HG02623 (cell line): ENCODE measurements around the gene ARHGEF12.

Source experiments
- ATAC-seq: cut with Tn5 transposase; IDR thresholded peaks from one replicate; pipeline ENCODE4 v1.9.1; 2021; ENCODE audit warnings: moderate library complexity; ENCODE audit not compliant: unreplicated experiment

ARHGEF12 gene

DNA sequence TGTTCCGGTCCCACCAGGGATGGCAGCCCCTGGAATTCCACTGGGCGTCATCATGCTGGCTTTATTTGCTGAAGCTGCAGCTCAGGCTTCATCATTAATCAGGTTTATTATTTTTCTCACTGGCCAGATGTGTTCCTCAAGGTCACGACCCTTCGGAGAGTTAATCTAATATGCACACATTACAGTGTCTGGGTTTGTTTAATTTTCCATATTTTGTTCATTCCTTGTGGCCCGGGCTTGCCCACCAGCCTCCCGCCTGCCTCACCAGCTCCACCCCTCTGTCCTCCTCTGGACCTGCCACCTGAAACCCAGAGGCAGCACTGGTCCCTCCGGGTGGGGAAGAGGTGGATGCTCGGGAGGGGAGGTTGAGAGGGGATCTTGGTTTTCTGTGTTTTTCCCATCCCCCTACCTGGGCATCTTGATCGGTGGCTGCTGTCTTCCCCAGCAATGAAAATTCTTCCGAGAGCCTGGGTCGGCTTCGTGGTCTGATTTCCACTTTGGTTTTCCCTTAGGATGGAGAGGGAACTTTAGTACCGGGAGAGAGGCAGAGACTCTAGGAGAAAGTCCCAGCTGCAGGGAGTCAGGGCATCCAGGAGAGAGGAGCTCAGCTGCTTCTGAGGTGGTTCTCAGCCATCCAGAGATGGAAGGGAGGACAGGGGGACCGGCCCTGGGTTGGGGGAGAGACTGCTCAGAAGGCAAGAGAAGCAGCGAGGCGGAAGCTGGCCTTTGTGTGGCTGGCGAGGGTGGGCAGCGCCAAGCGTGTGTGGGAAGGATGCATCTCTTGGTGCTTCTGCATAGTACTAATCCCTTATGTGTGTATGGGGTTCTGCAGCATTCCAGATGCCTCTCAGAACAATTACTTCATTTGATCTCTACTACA is 177.5 kb downstream of the ARHGEF12 start:
- ATAC-seq = no peak

DNA sequence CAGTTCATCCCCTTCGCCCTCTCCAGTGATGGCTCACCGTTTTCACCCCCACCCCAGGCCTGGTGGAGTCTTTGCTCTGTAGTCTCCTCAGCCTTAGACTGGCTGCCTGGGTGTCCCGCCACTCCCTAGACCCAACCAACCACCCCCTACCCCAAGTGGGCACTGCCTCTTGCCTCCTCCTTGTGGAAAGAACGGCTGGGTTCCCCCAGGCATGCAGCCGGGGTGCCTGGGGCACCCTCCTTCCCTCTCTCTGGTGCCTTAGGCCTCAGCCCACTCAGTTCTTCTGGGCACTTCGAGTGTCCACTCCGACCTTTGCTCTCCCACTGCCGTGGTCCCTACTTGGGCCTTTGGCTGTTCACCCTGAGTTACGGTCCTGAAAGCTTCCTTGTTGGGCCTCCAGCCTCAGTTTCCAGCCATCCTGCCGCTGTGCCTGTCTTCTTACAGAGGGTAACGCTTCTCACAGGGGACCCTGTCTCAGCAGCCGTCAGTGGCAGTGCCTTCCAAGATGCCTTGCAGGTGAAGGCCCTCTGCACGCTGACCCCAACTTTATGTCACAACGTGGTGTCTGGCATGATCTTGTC is 178.4 kb downstream of the ARHGEF12 start:
- no peak for ATAC-seq

DNA sequence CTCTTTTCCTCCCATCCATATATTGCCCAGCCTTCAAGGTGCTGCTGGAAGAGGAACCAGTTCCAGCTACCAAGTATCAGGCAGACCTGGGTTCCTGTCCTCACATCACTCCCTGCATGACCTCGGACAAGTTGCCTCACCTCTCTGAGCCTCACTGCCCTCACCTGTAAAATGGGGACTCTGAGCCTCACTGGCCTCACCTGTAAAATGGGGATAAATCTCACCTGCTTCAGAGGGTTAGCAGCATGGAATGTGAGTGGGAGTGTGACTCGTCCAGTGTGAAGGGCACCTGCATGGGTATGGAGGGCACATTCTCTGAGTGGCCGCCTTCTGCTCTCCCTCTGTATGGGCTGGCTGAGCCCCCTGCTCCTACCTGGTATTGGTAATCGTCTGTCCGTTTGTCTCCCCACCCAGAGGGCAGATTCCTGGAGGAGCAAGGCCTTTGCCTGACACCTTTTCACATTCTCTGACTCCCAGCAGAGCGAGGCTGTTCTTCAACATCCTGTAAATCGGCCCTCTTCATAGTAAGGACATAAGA is 179.0 kb downstream of the ARHGEF12 start:
- no peak for ATAC-seq

DNA sequence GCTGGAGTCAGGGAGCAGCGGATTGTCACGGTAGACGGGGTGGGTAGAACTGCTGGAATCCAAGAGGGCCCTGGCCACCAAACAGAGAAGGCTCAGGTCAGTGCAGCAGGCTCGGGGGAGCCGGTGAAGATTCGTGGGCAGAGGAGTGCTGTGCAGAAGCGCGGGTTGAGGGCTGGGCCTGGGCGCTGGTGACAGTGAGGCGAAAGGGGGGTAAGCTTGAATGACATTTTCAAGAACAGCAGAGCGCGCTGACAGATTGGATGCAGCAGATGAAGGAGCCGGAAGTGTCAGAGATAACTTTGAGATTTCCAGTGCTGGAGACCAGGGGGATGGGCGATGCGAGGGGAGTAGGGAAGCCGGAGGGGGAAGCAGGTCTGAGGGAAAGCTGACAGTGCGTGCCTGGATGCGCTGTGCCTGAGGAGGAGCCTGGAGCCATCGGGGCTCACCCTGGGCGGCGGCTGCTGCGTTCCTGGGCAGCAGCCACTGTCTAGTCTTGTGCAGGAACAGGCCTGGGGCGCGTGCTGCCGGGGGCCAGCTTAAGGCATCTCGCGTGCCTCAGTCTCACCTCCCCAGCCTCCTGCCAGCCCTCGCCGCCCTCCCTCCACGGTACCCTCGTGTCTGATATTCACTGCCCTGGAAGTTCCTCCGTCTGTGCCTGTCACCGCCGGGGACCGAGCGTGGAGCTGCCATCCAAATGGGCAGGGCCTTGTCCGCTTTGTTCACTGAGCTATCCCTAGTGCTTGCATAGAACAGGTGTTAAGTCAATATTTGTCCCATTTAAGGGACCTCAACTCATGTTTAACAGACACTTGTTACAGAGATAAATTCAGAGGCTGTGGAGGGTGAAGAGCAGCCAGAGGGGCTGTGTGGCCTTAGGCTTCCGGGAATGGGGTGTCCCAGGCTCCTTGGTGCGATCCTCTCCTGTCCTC is 180.5 kb downstream of the ARHGEF12 start:
- no peak for ATAC-seq

DNA sequence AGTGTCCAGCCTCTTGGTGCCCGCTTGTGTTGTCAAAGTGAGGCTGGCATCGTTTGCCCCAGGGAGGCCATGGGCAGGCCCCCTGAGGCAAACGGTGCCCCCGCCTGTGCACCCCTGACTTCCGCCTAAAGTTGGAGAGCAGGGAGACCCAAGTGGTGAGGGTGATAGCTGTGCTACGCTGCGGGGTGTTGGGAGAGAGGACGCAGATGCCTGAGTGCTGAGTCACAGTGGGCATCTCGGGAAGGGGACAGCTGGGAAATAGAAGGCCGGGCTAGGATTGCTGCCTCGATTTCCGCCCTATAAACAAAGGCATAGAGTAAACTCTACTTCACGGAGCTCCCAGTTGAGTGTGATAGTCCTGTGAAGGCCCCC is 181.2 kb downstream of the ARHGEF12 start:
- no peak for ATAC-seq

DNA sequence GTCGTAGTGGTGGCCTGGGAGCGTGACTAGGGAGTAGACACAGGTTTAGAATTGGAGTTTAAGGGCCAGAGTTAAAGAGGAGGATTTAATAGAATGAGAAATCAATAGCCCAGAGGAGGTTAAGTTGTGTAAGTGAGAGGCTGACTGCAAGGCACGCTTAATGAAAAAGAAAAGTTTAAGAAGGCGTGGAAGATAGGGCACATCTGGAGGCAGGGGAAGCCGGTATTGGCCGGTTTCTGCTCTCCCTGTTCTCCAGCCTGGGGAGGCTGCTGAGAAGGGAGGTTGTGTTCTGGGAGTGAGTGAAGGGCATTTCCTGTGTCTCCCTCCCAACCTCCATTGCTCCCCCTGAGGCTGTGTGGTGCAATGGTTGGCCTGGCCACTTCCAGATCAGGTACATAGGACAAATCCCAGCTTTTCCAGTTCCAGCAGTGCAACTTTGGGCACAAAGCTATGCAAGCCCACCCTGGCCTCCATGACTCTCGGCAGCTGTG is 181.6 kb downstream of the ARHGEF12 start:
- no peak for ATAC-seq

DNA sequence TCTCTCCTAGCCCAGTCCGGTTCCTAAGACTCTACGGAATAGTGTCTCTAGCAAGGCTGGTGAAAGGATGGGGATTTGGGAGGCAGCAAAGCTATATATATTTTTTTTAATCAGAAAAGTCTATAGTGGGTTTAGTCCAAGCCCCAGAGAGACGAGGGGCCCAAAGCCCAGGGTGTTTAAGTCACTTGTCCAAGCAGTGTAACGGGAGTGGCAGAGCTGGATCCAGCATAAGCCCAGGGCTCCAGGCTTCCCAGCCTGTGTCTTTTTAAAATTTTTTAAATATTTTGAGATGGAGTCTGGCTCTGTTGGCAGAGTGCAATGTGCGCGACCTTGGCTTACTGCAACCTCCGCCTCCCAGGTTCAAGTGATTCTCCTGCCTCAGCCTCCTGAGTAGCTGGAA is 182.1 kb downstream of the ARHGEF12 start:
- ATAC-seq = no peak

DNA sequence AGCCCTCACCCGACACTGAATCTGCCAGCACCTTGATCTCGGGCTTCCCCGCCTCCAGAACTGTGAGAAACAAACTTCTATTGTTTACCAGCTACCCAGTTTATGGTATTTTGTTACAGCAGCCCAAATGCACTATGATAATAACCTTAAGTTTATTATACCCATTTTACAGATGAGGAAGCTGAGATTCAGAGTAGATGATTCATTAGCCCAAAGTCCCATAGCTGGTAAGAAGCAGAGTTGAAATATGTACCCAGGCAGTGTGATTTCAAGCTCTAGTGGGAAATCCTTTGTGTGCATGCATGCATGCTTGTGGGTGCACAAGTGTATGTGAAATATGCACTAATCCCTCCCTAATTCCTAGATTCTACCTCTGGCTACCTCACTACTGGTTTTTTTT is 183.3 kb downstream of the ARHGEF12 start:
- no peak for ATAC-seq

DNA sequence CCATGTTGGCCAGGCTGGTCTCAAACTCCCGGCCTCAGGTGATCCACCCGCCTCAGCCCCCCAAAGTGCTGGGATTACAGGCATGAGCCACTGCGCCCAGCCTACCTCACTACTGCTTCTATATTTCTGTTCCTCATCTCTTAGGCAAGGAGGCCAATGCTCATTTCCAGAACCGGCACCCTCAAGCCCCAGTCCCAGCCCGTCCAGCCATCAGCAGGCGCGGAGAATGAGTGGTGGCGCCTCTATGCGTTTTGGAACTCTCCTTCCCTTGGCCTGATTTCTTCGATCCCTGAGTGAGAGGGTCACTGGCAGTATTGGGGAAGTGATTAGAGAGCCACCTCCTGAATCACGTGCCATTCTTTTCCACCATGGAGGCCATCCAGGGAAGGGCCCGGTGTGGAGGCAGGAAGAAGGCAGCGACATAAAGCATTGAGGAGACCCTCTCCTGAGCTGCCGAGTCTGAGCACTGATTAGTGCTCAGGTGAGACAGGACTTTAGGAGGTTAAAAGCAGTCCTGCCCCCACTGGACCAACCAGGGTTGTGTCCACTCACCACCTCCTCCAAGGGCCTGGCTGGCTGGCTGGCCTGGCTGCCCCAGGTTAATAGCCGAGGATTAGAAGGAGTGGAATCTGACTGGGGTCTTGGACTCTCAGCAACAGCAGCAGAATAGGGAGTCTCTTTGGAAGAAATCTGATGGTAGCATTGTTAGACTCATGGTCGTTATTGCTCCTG is 184.0 kb downstream of the ARHGEF12 start:
- ATAC-seq = no peak

DNA sequence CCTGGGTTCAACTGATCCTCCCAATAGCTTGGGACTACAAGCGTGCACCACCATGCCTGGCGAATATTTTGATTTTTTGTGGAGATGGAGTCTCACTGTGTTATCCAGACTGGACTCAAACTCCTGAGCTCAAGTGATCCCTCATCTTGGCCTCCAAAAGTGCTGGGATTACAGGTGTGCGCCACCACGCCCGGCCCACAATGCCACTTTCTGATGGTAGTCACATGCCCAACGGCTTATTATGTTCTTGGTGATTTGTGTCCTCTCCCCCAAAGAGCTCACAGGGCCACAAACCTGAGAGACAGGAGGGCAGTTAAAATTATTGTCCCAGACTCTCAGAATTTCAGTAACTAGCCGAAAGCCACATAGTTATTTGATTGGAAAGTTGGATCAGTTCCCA is 185.0 kb downstream of the ARHGEF12 start:
- ATAC-seq = no peak

DNA sequence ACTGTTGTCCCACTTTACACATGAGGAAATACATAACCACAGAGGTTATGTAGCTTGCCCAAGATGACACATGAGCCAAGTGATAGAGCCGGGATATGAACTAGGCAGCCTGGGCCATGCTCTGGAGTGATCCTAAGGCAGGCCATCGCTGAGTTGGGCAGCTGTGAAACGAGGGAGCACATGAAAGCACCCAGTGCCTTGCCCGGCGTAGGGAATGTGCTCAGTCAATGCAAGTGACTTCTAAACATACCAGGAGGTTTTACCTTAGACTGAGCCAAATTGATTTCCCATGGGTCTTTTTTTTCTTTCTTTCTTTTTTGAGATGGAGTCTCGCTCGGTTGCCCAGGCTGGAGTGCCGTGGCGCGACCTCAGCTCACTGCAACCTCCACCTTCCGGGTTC is 185.8 kb downstream of the ARHGEF12 start:
- no peak for ATAC-seq

DNA sequence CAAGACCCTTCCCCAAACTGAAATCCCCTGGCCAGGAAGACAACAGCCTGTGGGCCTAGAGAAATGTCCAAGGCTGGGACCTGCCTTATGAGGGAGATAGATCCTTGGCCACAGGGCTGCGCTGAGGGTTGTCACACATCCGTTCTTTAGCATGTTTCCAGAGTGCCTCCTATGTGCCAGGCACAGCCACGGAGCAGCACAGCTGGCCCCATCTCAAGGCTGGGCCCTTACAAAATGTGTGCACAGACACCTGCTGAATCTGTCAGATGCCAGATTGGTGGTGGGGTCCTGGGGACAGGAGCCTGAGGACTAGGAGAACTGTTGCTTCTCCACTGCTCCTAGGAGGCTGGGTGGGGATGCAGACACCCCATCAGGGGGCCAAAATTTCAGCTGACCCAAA is 186.5 kb downstream of the ARHGEF12 start:
- no peak for ATAC-seq

DNA sequence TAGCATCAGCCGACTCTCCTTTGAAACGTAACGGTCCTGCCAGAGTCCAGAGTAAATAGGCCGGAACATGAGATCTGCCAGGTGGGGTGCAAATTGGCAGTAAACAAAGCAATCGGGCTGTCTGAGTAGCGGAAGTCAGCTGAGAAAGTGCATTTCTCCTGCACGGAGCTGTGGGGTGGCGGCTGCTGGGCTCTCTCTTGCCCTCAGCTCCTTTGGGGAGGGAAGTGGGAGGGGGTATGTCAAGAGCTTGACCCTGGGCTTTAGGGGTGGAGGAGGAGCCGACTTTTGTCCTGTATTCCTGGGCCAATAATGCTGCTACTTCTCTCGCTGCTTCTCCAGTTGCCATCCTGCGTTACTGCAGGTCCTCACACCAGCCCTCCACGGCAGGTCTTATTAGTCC is 187.0 kb downstream of the ARHGEF12 start:
- no peak for ATAC-seq

DNA sequence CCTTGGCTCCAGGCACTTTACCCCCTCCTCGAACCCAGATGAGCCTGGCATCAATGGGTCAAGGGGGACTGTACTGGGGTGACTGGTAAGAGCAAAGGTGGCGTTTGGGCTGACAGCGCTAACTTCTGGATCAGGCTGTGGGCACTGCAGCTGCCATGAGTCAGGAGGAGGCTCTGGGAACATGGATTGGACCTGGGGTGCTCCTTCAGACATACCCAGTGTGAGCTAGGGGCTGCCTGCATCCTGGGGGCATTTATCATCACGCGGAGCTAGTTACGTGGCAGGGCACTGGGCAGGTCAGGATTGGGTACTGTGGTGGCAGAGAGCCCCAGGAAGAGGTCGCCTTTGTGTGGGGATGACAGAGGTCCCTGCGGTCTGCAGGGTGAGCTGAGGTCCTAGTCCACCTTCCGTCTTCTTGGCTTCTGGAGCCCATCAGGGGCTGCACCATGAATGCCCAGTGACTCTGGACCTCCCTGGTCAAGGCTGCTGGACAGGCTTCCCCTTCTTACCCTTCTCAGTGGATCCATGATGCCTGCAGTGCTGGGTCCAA is 188.4 kb downstream of the ARHGEF12 start:
- ATAC-seq = no peak

DNA sequence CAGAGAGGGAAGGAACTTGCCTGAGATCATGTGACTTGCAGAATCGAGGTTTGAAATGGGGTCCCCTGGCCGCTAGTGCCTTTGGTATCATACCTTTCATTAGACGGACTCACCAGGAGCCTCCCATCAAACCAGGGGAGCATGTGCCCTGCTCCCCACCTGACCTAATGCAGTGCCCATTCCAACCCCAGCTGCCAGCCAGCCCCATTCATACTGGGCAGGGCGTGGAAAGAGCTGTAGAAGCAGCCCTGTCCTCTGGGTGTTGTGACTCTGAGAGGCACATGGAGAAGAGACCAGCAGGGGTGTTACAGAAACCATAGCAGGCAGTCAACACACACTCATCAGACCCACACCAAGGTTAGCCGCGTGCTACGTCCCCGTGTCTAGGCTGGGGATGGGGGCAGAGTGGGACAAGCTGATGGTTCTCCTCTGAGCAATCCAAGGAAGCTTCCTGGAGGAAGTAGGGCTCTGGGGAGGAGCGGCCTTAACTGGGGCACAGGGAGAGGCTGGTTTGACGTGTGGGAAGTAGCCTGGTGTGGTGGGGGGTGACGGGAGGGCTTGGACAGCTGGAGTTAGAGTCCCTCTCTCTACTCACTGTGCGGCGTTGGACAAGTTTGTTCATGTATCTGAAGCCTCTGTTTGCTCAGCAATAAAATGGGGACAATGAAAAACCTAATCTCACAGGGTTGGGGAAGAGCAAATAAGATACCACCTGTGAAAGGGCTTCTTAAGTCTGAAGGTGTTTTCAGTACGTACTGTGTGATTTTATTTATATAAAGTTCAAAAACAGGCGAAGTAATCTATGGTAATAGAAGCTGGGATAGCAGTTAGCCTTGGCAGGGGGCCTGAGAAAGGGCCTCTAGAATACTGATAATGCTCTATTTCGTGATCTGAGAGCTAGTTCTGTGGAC is 189.3 kb downstream of the ARHGEF12 start:
- no peak for ATAC-seq

DNA sequence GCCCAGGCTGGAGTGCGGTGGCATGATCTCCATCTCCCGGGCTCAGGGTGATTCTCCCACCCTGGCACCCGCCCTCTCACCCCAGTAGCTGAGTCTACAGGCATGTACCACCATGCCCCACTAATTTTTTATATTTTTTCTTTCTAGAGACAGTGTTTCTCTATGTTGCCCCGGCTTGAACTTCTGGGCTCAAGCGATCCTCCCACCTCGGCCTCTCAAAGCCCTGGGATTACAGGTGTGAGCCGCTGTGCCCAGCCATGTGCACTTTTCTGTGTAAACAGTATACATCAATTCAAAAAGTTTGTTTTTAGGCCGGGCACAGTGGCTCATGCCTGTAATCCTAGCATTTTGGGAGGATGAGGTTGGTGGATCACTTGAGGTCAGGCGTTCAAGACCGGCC is 190.0 kb downstream of the ARHGEF12 start:
- ATAC-seq = no peak

DNA sequence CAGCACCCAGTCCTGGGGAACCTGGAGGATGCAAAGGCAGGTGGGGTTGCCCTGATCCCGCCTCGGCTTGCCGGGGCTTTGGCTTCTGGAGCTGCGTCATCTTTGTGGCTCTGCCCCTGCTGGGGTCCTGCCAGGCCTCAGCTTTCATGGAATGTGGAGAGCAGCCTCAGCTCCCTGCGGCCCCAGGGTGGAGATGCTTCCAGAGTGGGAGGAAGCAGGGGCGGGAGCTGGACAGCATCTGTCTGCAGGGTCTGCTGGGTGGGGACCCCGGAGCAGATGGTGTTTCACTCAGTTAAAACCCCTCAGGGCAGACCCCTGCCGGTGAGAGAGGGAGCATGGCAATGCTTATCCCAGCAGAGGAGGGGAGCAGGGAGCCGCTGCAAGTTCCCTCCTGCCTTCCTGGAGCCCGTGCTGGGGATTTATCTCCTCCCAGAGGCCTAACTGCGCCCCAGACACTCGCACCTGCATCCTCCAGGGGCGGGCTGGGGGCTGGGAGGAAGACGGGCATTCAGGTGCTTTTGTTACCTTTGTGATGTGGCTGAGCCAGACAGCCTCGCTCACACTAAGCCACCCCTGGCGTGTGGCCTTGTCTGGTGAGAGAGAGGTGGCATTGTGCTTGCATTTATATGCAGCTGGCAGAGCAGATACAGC is 191.0 kb downstream of the ARHGEF12 start:
- no peak for ATAC-seq

DNA sequence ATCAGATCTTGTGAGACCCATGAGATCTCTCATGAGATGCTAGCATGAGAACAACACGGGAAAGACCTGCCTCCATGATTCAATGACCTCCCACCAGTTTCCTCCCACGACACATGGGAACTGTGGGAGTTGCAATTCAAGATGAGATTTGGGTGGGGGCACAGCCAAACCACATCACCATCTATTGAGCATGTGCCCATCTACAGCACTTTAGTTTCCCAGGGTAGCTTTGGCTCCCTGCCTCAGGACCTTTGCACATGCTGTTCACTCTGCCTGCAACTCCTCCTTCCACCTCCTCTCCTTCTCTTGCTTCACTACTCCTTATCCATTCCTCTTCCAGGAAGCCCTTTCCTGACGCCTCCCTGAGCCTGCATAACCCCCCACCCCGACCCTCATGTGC is 192.5 kb downstream of the ARHGEF12 start:
- no peak for ATAC-seq

DNA sequence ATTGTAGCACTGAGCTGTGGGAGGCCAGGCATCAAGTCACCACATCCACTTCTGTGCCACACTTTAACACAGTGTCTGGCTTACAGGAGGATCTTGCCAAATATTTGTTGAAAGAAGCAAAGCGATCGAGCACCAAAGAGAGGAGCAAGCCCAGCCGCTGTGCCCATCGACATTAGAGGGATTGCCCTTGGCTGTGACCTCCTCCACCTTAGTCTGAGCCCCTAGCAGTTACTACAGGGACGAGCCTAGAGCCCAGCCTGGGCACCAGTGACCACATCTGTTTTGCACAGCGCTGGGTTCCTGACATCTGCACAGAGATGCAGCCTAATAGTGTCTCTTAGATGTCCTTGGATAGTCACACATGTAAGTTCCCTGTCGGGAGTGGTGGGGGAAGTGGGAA is 193.0 kb downstream of the ARHGEF12 start:
- no peak for ATAC-seq
